ENCODE measurements around the gene FERMT1.

FERMT1 gene

GRCh38 chr20:6122873-6123648 lies at the start of gene FERMT1:
FERMT1 (minus strand) TSS chr20:6123030; CDS start chr20:6119554, 3,476 bp downstream.
- no peak for DNase-seq (ENCODE audit: low read depth in 2 of 2)

GRCh38 chr20:6169251-6169650 lies 46.4 kb upstream of the FERMT1 start:
- DNase-seq (ENCODE audit: low read depth in 2 of 2) = no peak

DNA sequence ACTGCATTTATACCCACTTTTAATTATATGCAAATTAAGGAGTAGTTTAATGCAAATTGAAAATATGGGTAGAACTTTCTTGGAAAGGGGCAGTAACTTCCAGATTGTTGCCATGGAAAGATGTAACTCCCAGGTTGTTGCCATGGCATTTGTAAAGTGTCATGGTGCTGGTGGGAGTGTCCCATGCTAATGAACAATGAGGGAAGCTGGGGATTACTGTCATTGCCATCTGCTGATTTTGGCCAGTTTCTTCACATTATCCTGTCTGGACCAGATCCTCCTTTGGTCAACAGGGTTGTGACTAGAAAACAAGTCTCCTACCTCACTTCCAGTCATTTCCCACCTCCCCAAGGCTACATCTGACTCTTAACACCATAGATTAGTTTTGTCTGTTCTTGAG lies 45.4 kb upstream of the FERMT1 start:
- DNase-seq (ENCODE audit: low read depth in 2 of 2) = no peak

DNA sequence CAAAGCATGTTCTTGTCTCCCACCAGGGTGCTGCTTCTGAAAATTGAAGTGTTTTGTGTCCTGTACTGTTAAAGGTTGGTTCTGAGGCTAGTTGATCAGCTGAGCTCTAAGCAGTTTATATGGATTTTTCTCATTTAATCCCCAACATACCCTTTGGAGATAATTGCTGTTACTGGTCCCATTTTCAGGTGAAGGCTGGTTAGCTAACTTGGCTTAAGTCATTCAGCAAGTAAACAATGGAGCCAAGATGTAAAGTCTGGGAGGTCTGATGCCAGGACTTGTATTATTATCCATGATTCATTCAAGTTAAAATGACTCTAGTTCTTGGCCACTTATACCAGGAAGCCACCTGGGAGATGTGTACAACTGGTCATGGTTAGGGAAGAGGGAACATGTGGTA lies 42.5 kb upstream of the FERMT1 start:
- no peak for DNase-seq (ENCODE audit: low read depth in 2 of 2)

GRCh38 chr20:6164421-6165341 lies 41.9 kb upstream of the FERMT1 start:
- DNase-seq (ENCODE audit: low read depth in 2 of 2) = no peak

DNA sequence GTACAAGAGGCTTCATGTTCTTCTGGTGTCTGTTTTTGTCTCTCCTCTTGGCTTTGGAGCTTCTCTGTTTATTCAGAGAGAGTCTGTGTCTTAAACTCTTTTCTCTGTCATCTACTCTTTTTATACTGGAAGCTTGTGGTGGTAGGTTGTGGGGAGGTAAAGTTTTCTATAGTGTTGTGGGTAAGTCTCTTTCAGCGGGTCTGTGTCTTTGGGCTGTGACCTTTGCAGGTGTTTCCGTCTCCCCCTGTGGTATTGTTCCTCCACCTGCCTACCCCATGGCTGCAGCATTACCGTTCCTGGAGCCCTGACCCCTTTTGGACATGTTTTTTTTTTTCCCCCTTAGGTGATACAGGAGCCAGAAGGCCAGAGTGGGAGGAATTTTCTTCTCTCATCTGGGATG lies 37.9 kb upstream of the FERMT1 start:
- no peak for DNase-seq (ENCODE audit: low read depth in 2 of 2)

DNA sequence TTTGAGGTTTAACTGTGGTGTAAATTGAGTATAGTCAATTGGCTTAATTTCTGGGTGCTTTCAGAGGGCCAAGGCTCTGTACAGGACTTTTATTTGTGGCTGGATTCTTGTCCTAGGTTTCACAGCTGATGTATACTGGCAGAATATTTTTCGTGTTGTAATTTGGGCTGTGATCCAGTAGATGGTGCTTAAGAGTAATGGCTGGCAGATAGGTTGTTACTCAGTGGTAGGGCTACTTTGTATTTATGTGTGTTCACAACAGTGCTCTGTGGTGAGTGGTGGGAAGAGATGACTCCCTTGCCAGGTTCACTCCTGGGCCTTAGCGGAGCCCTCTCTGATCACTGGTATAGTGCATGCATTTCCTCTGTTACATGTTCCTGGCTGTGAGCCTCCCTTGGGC lies 34.5 kb upstream of the FERMT1 start:
- no peak for DNase-seq (ENCODE audit: low read depth in 2 of 2)

DNA sequence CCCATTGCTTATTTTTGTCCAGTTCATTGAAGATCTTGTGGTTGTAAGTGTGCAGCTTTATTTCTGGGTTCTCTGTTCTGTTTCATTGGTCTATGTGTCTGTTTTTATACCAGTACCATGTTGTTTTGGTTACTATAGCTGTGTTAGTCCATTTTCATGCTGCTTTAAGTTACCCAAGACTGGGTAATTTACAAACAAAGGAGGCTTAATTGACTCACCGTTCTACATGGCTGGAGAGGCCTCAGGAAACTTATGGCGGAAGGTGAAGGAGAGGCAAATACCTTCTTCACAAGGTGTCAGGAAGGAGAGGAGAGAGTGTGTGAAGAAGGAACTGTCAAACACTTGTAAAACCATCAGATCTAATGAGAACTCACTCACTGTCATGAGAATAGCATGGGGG lies 29.9 kb upstream of the FERMT1 start:
- DNase-seq (ENCODE audit: low read depth in 2 of 2) = no peak

DNA sequence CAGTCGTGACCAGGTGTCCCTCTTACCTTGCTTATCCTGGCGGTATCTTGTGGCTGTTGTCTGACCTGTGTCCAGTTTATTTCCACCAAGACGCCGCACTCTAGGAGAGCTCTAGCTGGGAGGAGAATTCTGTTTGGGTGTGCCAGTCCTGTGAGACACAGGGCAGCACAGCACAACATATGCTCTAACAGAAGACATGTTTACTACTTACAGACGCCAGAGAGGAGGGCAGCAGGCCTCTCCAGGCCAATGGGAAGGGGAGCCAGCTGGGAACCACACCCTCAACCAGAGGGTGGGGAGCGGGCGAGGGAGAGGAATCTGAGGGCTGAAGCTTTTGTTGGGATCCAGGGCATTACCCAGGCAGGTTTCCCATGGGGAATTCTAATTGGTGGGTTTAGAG lies 25.2 kb upstream of the FERMT1 start:
- no peak for DNase-seq (ENCODE audit: low read depth in 2 of 2)

GRCh38 chr20:6142348-6142993 lies 19.6 kb upstream of the FERMT1 start:
- no peak for DNase-seq (ENCODE audit: low read depth in 2 of 2)

- DNase-seq (ENCODE audit: low read depth in 2 of 2) = no peak
These were observed 18.1 kb upstream of the FERMT1 start for GRCh38 chr20:6140947-6141346.

DNA sequence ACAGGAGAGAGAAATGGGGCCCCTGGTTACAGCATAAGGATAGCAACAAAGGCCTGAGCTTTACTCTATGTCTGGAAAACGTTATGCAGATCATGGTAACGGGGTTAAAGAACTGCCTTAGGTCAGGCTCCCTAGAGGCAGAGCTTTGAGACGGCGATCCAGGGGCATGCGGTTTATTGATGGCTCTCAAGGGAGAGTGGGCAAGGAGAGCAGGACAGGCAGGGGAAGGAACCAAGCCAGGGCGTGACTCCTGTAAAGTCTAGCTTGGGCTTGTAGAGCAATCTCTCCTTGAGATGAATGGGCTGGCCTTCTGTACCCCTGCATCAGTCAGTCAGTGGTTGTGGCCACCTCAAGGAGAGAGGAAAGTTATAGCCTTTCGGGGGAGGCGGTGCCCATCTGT lies 12.5 kb upstream of the FERMT1 start:
- no peak for DNase-seq (ENCODE audit: low read depth in 2 of 2)

DNA sequence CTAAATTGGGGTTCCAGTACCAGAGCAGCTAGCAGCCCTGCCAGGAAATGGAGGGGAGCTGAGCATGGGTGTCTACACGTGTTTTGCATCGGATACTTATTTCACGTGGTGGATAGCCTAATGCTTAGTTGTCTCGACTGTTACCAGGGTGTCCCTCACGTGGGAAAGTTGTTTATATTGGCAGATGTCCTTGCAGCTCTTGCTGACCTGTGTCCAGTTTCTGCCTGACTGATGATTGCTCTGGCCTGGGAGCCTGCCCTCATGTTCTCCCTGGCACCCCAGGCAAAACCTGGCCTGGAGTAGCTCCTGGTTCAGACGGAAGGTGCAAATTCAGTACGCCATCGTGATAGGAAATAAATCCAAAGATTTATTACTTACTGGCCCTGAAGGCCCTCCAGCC lies 11.8 kb upstream of the FERMT1 start:
- DNase-seq (ENCODE audit: low read depth in 2 of 2) = no peak

DNA sequence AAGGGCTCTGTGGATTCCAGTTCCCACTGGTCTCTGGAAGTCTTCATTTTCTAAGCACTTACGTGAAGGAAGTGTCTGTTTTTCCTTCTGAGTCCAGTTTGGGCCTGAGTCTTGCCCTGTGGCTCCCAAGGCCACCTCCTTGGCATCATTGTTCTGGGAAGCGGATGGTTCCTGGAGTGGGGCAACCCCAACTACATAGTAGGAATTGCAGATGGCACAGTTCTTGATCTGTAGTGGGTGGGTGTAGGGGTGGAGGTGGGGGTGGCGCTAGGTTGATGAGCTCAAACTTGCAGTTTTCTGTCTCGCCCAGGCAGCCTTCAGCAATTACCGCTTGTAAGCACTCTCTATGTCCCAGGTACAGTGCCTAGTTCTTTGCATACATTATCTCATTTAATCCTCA lies 7.2 kb upstream of the FERMT1 start:
- no peak for DNase-seq (ENCODE audit: low read depth in 2 of 2)

- no peak for DNase-seq (ENCODE audit: low read depth in 2 of 2)
These were observed 5.0 kb upstream of the FERMT1 start for GRCh38 chr20:6127825-6128224.

GRCh38 chr20:6126846-6127245 lies 4.0 kb upstream of the FERMT1 start:
- DNase-seq (ENCODE audit: low read depth in 2 of 2) = no peak

DNA sequence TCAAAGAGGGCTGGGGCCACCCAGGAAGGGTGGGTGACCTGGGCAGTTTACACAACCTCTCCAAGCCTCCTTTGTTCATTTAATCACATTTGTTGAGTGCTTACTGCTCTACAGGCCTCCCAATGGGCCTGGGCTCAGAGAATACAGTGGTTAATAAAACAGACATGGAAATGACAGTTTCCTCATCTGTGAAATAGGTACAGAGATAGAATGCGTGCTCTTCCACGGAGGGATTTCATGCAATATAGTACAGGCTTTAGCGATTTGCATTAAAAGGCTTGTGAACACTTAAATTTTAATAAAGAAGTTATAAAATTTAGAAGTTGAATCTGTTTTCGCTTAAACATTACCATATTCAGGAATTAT lies 802 bp upstream of the FERMT1 start:
- no peak for DNase-seq (ENCODE audit: low read depth in 2 of 2)

DNA sequence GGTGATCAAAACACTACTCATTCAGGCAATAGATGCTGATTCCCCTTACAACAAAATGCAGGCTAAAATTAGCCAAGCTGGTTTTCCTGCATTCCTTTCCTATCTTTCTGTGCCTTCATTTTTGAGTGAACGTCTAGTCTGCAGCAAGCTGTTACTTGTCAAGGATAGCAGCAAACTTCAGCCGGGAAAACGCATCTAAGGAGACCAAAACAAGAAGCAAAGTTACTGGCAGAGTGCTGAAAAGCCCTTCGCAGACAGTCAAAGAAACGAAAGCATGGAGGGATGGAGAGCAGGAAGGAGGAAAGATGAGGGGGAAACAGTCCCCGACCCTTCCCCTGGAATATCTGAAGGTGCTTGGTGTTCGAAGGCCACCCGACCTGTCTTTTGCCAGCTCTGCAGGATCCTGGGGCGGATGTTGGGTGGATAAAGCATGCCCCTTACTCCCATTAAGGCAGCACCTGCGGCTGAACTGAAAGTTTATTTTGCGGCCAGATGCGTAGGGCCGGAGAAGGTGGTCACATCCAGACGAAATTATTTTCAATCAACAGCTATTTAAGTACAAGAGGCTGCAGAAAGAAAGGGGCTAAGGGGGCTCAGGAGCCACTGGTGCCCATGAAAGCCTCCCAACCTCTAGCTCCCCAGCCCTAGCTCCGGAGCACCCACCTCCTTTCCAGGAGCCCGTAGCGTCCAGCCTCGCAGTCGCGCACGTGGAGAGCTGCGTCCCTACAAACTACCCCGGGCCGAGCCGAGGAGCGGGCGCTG lies 538 bp downstream of the FERMT1 start:
- DNase-seq (ENCODE audit: low read depth in 2 of 2) = no peak

DNA sequence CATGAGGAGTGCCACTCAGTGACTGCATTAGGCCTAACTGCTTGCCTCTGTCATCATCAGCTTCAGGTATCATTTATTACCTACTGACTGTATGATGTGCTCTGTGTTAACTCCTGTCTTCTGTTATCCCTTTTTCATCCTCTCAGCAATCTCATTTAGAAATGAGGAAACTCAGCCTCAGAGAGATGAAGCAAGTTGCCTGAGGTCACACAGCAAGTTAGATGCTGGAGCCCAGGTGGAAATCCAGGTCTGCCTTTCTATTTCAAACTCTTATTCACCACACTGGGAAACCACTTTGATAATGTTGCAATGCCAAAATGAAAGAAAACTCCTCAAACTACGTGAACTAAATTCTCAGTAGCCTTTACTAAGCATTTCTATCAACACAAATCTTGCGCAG lies 1.3 kb downstream of the FERMT1 start:
- no peak for DNase-seq (ENCODE audit: low read depth in 2 of 2)

DNA sequence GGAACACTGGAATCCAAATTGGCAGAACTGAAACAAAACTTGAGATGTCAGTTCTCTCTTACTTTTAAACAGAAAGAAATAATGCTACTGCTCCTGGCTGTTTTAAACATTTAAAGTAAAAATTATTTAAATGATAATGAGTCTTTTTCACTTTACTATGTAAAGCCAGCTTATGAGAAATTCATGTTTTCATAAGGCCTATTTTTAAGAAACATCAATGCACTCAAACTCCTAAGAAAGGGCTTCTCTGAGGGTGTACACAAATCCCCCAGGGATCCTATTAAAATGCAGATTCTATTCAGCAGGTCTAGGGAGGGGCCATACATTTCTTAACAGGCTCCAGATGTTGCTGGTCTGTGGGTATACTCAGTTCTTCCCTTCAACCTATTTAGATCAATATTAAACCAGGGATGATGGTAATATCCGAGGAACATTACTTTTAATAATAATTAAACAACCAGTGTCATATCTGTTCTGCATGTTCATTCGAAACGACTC lies 2.3 kb downstream of the FERMT1 start:
- no peak for DNase-seq (ENCODE audit: low read depth in 2 of 2)

- DNase-seq (ENCODE audit: low read depth in 2 of 2) = no peak
These were observed 6.1 kb downstream of the FERMT1 start for GRCh38 chr20:6116758-6117157.

All from stimulated activated CD8-positive, alpha-beta memory T cell treated with anti-CD3 and anti-CD28 coated beads, Interleukin-7, amount 100 ng/mL, for 4 hours (primary cell).